Parathyroid adenoma (tissue), 2 donors: ENCODE measurements around the gene REPIN1.
A peak's percentile ranks its signal among the peaks of the same experiment; 100 is the strongest.

Experiments used
- H2AFZ ChIP-seq: fragments of 300-600 bp; sonication (generic); one replicate; pipeline ENCODE4 v1.7.0; 2017; ENCODE audit warnings: antibody characterized with exemption, mild to moderate bottlenecking
- H3K27ac ChIP-seq: fragments of 300-600 bp; sonication (generic); one replicate; pipeline ENCODE4 v1.7.0; 2017
- H3K27me3 ChIP-seq: fragments of 300-600 bp; sonication (generic); one replicate; pipeline ENCODE4 v1.7.0; 2017; ENCODE audit warnings: low read length; ENCODE audit not compliant: control insufficient read depth, insufficient read depth
- H3K36me3 ChIP-seq: fragments of 300-600 bp; sonication (generic); one replicate; pipeline ENCODE4 v1.7.0; 2017; ENCODE audit warnings: low read length; ENCODE audit not compliant: control insufficient read depth, insufficient read depth
- H3K4me1 ChIP-seq: fragments of 300-600 bp; sonication (generic); one replicate; pipeline ENCODE4 v1.7.0; 2017; ENCODE audit warnings: control low read depth
- H3K4me2 ChIP-seq: fragments of 300-600 bp; sonication (generic); one replicate; pipeline ENCODE4 v1.7.0; 2017; ENCODE audit warnings: low read length
- H3K4me3 ChIP-seq: fragments of 300-600 bp; sonication (generic); one replicate; pipeline ENCODE4 v1.7.0; 2017; ENCODE audit warnings: low read depth, low read length
- H3K79me2 ChIP-seq: fragments of 300-600 bp; sonication (generic); one replicate; pipeline ENCODE4 v1.7.0; 2017; ENCODE audit warnings: control low read depth
- H3K9ac ChIP-seq: fragments of 300-600 bp; sonication (generic); one replicate; pipeline ENCODE4 v1.7.0; 2017; ENCODE audit warnings: mild to moderate bottlenecking
- H3K9me3 ChIP-seq: fragments of 300-600 bp; sonication (generic); one replicate; pipeline ENCODE4 v1.7.0; 2017; ENCODE audit warnings: low read length; ENCODE audit not compliant: control insufficient read depth
- TF ChIP-seq, protein P1 (sequence below): fragments of 300-600 bp; sonication (generic); IDR thresholded peaks from one replicate; pipeline ENCODE4 v1.7.0; 2017; ENCODE audit warnings: antibody characterized with exemption, mild to moderate bottlenecking
- donor health status: primary hyperparathyroidism.

Gene REPIN1

DNA sequence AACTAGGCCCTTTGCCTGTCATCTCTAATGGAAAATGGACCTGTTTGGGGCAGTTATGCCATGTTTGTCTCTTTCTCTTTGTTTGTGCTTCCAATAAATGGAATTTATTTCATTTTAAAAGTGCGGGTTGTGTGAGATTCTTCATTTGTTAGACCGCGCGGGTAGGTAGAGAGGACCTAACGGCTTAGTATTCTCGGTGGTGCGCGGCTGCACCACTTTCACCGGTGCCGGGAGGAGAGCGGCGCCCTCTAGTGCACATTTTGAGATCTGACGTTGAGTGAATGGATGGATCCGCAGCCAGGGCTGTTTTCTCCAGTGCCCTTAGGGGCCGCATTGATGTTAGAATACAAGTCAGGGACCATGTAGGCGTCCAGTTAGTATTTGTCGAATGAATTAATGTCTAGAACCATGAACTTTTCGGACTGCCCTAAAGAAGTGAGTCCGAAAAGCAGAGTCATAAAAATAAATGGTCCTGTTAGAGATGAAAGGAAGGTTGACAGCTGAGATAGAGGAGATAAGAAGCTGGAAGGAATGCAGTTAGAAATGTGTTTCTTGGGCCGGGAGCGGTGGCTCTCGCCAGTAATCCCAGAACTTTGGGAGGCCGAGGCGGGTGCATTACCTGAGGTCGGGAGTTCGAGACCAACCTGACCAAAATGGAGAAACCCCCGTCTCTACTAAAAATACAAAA, 52.5 kb downstream of the REPIN1 start:
- no peaks in the 10 kb centered on the region for H3K27me3 ChIP-seq
- H3K27ac ChIP-seq, result no peak overlapping the region
- TF ChIP-seq, protein P1, sequence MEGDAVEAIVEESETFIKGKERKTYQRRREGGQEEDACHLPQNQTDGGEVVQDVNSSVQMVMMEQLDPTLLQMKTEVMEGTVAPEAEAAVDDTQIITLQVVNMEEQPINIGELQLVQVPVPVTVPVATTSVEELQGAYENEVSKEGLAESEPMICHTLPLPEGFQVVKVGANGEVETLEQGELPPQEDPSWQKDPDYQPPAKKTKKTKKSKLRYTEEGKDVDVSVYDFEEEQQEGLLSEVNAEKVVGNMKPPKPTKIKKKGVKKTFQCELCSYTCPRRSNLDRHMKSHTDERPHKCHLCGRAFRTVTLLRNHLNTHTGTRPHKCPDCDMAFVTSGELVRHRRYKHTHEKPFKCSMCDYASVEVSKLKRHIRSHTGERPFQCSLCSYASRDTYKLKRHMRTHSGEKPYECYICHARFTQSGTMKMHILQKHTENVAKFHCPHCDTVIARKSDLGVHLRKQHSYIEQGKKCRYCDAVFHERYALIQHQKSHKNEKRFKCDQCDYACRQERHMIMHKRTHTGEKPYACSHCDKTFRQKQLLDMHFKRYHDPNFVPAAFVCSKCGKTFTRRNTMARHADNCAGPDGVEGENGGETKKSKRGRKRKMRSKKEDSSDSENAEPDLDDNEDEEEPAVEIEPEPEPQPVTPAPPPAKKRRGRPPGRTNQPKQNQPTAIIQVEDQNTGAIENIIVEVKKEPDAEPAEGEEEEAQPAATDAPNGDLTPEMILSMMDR, result peak; percentile 96
- H3K4me2 ChIP-seq, result no peak overlapping the region
- no peak overlapping the region for H3K4me3 ChIP-seq
- no peaks in the 10 kb centered on the region for H3K36me3 ChIP-seq
- H3K9ac ChIP-seq, result no peak overlapping the region
- peak overlapping the region; percentile 68 for H2AFZ ChIP-seq
- H3K4me1 ChIP-seq, result peaks cover under 1% of the 10 kb centered on the region
- no peaks in the 10 kb centered on the region for H3K9me3 ChIP-seq
- no peaks in the 10 kb centered on the region for H3K79me2 ChIP-seq

DNA sequence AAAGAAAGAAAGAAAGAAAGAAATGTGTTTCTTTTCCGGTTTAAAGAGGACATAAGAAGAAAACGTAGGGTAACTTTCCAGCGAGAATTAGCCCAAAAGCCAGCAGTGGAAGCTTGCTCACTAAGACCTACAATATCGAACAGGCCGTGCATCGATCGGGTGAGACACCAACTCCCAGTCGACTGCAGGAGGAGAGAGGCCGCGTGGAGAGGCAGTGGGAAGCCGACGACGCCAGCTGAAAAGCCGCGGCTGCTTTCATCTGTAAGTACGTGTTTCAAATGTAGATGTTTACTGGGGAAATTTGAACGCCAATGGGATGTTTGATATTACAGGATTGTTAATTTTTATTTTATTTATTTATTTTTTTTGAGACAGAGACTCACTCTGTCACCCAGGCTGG, 53.2 kb downstream of the REPIN1 start:
- no peaks in the 10 kb centered on the region for H3K9me3 ChIP-seq
- H3K4me3 ChIP-seq, result no peak overlapping the region
- no peak overlapping the region for H3K27ac ChIP-seq
- H3K79me2 ChIP-seq, result no peaks in the 10 kb centered on the region
- TF ChIP-seq, protein P1, result no peak
- no peaks in the 10 kb centered on the region for H3K4me1 ChIP-seq
- H3K9ac ChIP-seq, result no peak overlapping the region
- H2AFZ ChIP-seq, result no peak overlapping the region
- no peak overlapping the region for H3K4me2 ChIP-seq
- no peaks in the 10 kb centered on the region for H3K36me3 ChIP-seq
- no peaks in the 10 kb centered on the region for H3K27me3 ChIP-seq
